Nephron (organoid): ENCODE data around the gene KCTD19.

ENCODE experiments used
- H3K27ac Mint-ChIP-seq, 3 experiments: 2 replicates each; pipeline ENCODE4 v1.8.0; 2020; ENCODE audit warnings: mixed read lengths in 3 of 3, mild to moderate bottlenecking in 2 of 3, moderate library complexity in 1 of 3
- H3K27me3 Mint-ChIP-seq: 2 replicates; pipeline ENCODE4 v1.8.0; 2021; ENCODE audit warnings: low read depth, mild to moderate bottlenecking, moderate library complexity, mixed read lengths
- H3K36me3 Mint-ChIP-seq: 2 replicates; pipeline ENCODE4 v1.8.0; 2020; ENCODE audit warnings: low read depth, mixed read lengths
- H3K4me1 Mint-ChIP-seq: 2 replicates; pipeline ENCODE4 v1.8.0; 2020; ENCODE audit warnings: mixed read lengths
- H3K4me3 Mint-ChIP-seq, 3 experiments: 2 replicates each; pipeline ENCODE4 v1.8.0; 2020; ENCODE audit warnings: mild to moderate bottlenecking in 3 of 3, mixed read lengths in 3 of 3, moderate library complexity in 2 of 3
- H3K9me3 Mint-ChIP-seq: 2 replicates; pipeline ENCODE4 v1.8.0; 2020; ENCODE audit warnings: mixed read lengths
- TF ChIP-seq, protein P1 (sequence below), 3 experiments: fragments of 200-600 bp; sonication (generic); IDR thresholded peaks; one replicate each; pipeline ENCODE4 v1.5.0; 2021; ENCODE audit warnings: antibody characterized with exemption in 3 of 3; ENCODE audit not compliant: unreplicated experiment in 3 of 3

KCTD19 gene

DNA sequence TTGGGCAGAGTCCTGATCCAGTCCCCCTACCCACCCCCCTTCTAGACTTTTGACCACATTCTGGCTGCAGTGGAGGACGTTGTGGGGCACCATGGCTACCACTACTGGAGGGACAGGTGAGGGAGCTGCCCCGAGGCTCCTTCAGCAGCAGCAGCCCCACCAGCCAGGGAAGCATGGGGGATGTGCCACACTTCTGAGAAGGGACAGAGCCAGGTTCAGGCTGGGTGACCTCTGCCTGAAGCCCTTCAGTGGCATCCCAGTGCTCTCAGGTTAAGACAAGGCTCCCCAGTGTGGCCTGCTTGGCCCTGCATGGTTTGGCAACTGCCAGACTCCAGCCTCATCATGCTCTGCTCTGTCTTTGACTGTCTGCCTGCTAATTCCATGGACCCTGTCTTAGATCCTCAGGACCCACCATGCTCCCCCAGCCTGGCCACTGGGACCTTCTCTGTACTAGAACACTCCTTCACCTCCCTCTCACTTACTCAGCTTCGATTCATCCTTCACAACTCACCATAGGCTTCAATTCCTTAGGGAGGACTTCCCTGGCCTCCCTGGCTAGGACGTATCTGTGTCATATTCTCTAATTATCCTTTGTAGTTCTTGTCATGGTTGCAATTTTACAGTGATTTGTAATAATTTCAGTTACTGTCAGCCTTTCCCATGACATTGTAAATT is 68.9 kb downstream of the KCTD19 start:
- H3K9me3 Mint-ChIP-seq, result no peaks in the 10 kb centered on the region
- no peak overlapping the region for H3K27ac Mint-ChIP-seq
- H3K4me3 Mint-ChIP-seq, result no peak overlapping the region
- TF ChIP-seq, protein P1, sequence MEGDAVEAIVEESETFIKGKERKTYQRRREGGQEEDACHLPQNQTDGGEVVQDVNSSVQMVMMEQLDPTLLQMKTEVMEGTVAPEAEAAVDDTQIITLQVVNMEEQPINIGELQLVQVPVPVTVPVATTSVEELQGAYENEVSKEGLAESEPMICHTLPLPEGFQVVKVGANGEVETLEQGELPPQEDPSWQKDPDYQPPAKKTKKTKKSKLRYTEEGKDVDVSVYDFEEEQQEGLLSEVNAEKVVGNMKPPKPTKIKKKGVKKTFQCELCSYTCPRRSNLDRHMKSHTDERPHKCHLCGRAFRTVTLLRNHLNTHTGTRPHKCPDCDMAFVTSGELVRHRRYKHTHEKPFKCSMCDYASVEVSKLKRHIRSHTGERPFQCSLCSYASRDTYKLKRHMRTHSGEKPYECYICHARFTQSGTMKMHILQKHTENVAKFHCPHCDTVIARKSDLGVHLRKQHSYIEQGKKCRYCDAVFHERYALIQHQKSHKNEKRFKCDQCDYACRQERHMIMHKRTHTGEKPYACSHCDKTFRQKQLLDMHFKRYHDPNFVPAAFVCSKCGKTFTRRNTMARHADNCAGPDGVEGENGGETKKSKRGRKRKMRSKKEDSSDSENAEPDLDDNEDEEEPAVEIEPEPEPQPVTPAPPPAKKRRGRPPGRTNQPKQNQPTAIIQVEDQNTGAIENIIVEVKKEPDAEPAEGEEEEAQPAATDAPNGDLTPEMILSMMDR (IDR thresholded peaks at IDR 0.05; ENCODE audit: unreplicated experiment in 3 of 3), result no peak
- peaks cover 2% of the 10 kb centered on the region for H3K27me3 Mint-ChIP-seq
- peaks cover 10% of the 10 kb centered on the region for H3K4me1 Mint-ChIP-seq
- no peaks in the 10 kb centered on the region for H3K36me3 Mint-ChIP-seq

- Mint-ChIP-seq H3K36me3 (no peaks in the 10 kb centered on the region), H3K27ac (no peak overlapping the region), H3K4me3 (no peak overlapping the region), H3K4me1 (peaks cover 10% of the 10 kb centered on the region), H3K27me3 (peaks cover 4% of the 10 kb centered on the region), H3K9me3 (no peaks in the 10 kb centered on the region)
- TF ChIP-seq, protein P1 (IDR thresholded peaks at IDR 0.05; ENCODE audit: unreplicated experiment in 3 of 3), result no peak
Measured at GRCh38 chr16:67256701-67257230, 69.8 kb downstream of the KCTD19 start.

DNA sequence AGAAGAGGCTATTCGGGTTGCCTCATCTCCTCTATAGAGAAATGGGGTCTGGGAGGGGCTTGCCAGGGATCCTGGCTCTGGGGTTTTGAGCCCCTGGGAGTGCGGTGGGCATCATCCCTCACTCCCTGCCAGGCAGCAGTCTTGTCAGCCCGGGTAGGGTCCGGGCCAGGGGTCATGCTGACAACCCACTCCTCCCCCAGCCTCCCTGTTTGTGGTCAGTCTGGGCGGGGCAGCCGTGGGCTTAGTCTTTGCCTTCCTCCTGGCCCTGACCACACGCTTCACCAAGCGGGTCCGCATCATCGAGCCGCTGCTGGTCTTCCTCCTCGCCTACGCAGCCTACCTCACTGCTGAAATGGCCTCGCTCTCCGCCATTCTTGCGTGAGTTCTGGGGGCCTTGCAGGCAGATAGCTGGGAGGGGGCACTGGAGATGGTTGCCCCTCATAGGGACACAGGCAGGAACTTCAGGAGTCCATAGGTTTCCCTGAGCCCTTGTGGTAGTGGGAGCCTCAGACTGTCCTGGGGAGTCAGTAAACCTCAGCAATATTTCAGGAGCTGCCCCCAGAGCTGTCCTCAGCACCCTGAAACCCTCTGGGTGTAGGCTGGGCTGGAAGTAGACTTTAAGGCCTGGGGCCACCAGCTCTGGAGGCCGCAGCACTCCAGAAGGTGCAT is 70.9 kb downstream of the KCTD19 start:
- H3K27me3 Mint-ChIP-seq, result peaks cover 8% of the 10 kb centered on the region
- no peaks in the 10 kb centered on the region for H3K9me3 Mint-ChIP-seq
- H3K36me3 Mint-ChIP-seq, result no peaks in the 10 kb centered on the region
- H3K4me1 Mint-ChIP-seq, result peaks cover 9% of the 10 kb centered on the region
- TF ChIP-seq, protein P1 (IDR thresholded peaks at IDR 0.05; ENCODE audit: unreplicated experiment in 3 of 3), result no peak
- H3K27ac Mint-ChIP-seq, result no peak overlapping the region
- H3K4me3 Mint-ChIP-seq, result no peak overlapping the region

- Mint-ChIP-seq H3K36me3 (no peaks in the 10 kb centered on the region), H3K9me3 (no peaks in the 10 kb centered on the region), H3K4me1 (peaks cover 9% of the 10 kb centered on the region), H3K27me3 (peaks cover 13% of the 10 kb centered on the region), H3K4me3 (no peak overlapping the region), H3K27ac (no peak overlapping the region)
- TF ChIP-seq, protein P1 (IDR thresholded peaks at IDR 0.05; ENCODE audit: unreplicated experiment in 3 of 3), result no peak
Measured at GRCh38 chr16:67254801-67255552, 71.6 kb downstream of the KCTD19 start.

DNA sequence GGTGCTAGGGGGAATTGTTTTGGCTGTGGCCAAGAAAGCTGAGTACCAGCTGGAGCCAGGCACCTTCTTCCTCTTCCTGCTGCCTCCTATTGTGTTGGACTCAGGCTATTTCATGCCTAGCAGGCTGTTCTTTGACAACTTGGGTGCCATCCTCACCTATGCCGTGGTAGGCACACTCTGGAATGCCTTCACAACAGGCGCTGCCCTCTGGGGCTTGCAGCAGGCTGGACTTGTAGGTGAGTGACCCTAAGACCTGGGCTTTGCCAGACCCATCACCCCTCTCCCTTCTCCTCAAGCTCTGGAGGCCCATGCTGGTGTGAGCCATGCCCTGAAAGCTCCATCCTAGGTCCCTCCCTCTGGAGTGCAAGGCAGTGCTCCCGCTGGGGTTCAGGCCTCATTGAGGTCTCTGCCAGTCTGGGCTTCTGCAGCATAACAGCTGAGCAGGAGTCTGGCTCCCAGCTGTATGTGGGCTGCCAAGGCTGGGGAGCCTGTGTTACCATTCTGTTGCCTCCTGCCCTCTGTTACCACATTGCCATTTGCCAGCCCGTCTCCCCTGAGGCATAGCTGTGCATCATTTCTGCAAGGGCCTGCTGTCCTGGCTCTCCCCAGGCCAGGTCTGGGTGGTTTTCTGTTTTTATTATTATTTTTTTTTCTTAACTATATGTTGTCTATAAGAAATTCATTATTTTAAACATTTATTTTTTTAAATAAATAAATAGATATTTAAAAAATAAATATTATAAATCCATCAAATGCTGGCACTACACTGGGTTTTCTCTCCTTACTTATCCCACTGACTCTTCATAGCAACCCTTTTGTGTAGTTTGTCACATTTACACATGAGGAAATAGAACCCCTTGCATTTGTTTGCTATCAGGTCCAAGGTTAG is 73.7 kb downstream of the KCTD19 start:
- no peaks in the 10 kb centered on the region for H3K9me3 Mint-ChIP-seq
- H3K36me3 Mint-ChIP-seq, result no peaks in the 10 kb centered on the region
- H3K4me3 Mint-ChIP-seq, result no peak overlapping the region
- peaks cover 27% of the 10 kb centered on the region for H3K27me3 Mint-ChIP-seq
- TF ChIP-seq, protein P1 (IDR thresholded peaks at IDR 0.05; ENCODE audit: unreplicated experiment in 3 of 3), result no peak
- no peak overlapping the region for H3K27ac Mint-ChIP-seq
- H3K4me1 Mint-ChIP-seq, result peaks cover 21% of the 10 kb centered on the region
